Caco-2 (cell line): ENCODE results near the gene RTF1. TPM values are rescaled to one million over a fixed set of nuclear protein-coding genes. Genes with fewer than 3 reads are reported as not detected.

ENCODE experiments used
- BruUV-seq: library from RNA; stranded (reverse); fragments of 400-500 nt; replicated peaks from 2 replicates; lab custom pipeline; 2021; lab: Mats Ljungman, UMichigan
- CTCF ChIA-PET: fragments of 300-600 bp; sonication (Branson Sonifier 250); formaldehyde crosslinking; loops from one replicate; lab custom pipeline; 2022; ENCODE audit warnings: antibody characterized with exemption; lab: Charles Lee
- POLR2A ChIA-PET: fragments of 300-600 bp; sonication (Branson Sonifier 250); formaldehyde crosslinking; loops from one replicate; lab custom pipeline; 2022; ENCODE audit warnings: antibody characterized with exemption; lab: Charles Lee
- DNase-seq, 2 experiments: peaks; one replicate each; pipeline versions ENCODE4 v3.0.0 to v3.0.0-alpha.2; 2020 to 2022
- H3K27me3 ChIP-seq: replicated peaks from 2 replicates; pipeline ENCODE4 v1.6.0; 2011; ENCODE audit warnings: low read length; ENCODE audit not compliant: control insufficient read depth, insufficient read depth
- H3K36me3 ChIP-seq: 2 replicates; pipeline ENCODE4 v1.5.1; 2011; ENCODE audit warnings: low read length; ENCODE audit not compliant: control insufficient read depth, insufficient read depth
- H3K4me1 ChIP-seq: fragments of 250-450 bp; sonication (Bioruptor Pico); 2 replicates; pipeline ENCODE4 v1.5.1; 2020; ENCODE audit warnings: mild to moderate bottlenecking
- H3K4me3 ChIP-seq: 2 replicates; pipeline ENCODE4 v1.5.1; 2011; ENCODE audit warnings: low read depth, mild to moderate bottlenecking, control low read depth, low read length
- H3K9me3 ChIP-seq: fragments of 250-450 bp; sonication (Bioruptor Pico); 2 replicates; pipeline ENCODE4 v1.5.1; 2020; ENCODE audit warnings: mild to moderate bottlenecking, moderate library complexity
- H3K27ac Mint-ChIP-seq: one replicate; pipeline ENCODE4 v1.8.0; 2022; ENCODE audit warnings: mixed read lengths; ENCODE audit not compliant: unreplicated experiment
- H3K27me3 Mint-ChIP-seq: one replicate; pipeline ENCODE4 v1.8.0; 2022; ENCODE audit warnings: mixed read lengths; ENCODE audit not compliant: insufficient read depth, unreplicated experiment
- H3K36me3 Mint-ChIP-seq: one replicate; pipeline ENCODE4 v1.8.0; 2022; ENCODE audit warnings: mild to moderate bottlenecking, mixed read lengths; ENCODE audit not compliant: insufficient read depth, unreplicated experiment
- H3K4me1 Mint-ChIP-seq: one replicate; pipeline ENCODE4 v1.8.0; 2022; ENCODE audit warnings: low read depth, mixed read lengths; ENCODE audit not compliant: unreplicated experiment
- H3K4me3 Mint-ChIP-seq: one replicate; pipeline ENCODE4 v1.8.0; 2022; ENCODE audit warnings: mild to moderate bottlenecking, moderate library complexity, mixed read lengths; ENCODE audit not compliant: unreplicated experiment
- H3K9me3 Mint-ChIP-seq: one replicate; pipeline ENCODE4 v1.8.0; 2022; ENCODE audit warnings: mixed read lengths; ENCODE audit not compliant: unreplicated experiment
- CTCF ChIP-seq, 2 experiments: fragments of 200-600 bp in 1 of 2; IDR thresholded peaks; 1 replicate in 1 of 2; 2 replicates in 1 of 2; pipeline versions ENCODE4 v1.5.1 to v1.8.0; 2011 to 2022; ENCODE audit warnings: antibody characterized with exemption in 1 of 2, control low read depth in 1 of 2, inconsistent platforms in 1 of 2, low read depth in 1 of 2, low read length in 1 of 2, mild to moderate bottlenecking in 1 of 2, moderate library complexity in 1 of 2; ENCODE audit not compliant: insufficient read depth in 1 of 2, severe bottlenecking in 1 of 2, unreplicated experiment in 1 of 2
- intact Hi-C: fragments of 100-400 bp; cut with micrococcal nuclease; formaldehyde crosslinking; loops from one replicate; pipeline ENCODE4 v1.10.0; 2022; ENCODE audit not compliant: unreplicated experiment
- total RNA-seq: library from RNA; stranded (reverse); gene quantifications from 2 replicates; pipeline ENCODE4 v1.2.3, GENCODE V29; 2022

The RTF1 gene
- total RNA-seq, 1 experiment from 2014 or later: 40.8 TPM

- Histone ChIP-seq H3K36me3 (no peaks in the 10 kb centered on the region; the same call in 1 of the 2 replicates), H3K4me3 (peak overlapping the region; percentile 81), H3K9me3 (no peaks in the 10 kb centered on the region), H3K4me1 (peaks cover 18% of the 10 kb centered on the region), H3K27me3 (no peaks in the 10 kb centered on the region)
- TF ChIP-seq CTCF (IDR thresholded peaks at IDR 0.05; ENCODE audit: insufficient read depth in 1 of 2, low read depth in 1 of 2, low read length in 1 of 2, severe bottlenecking in 1 of 2, unreplicated experiment in 1 of 2): no peak
- H3K4me1 Mint-ChIP-seq: peaks cover 14% of the 10 kb centered on the region
- H3K27ac Mint-ChIP-seq: peak overlapping the region; percentile 4
- H3K36me3 Mint-ChIP-seq: peaks cover 10% of the 10 kb centered on the region
- intact Hi-C loops: loop anchor here (1.0 kb wide), 1 partner anchor 27 kb away; no protein-coding TSS in a partner anchor
- H3K4me3 Mint-ChIP-seq: peak overlapping the region; percentile 95
- ChIA-PET POLR2A (interaction anchor here (1.5 kb wide), 1 partner anchor 282 kb away, joined by 7 read pairs; the partner anchor contains the start of gene MAPKBP1), CTCF (interaction anchor here (0.5 to 2.0 kb wide), 4 partner anchors 19 to 76 kb away, joined by 3 to 13 read pairs (median 4); partner anchors contain the start of gene RPAP1)
- TSS peak; percentile 52 for BruUV-seq
- H3K9me3 Mint-ChIP-seq: no peaks in the 10 kb centered on the region
- H3K27me3 Mint-ChIP-seq: no peaks in the 10 kb centered on the region
- DNase-seq: peak in 1 of 2 experiments; percentile 18
Observed at GRCh38 chr15:41492597-41493204, 75.8 kb downstream of the RTF1 start.

- Histone ChIP-seq H3K9me3 (no peaks in the 10 kb centered on the region), H3K4me3 (peak within 1 kb of the TSS; percentile 81), H3K27me3 (no peaks in the 10 kb centered on the region), H3K36me3 (no peaks in the 10 kb centered on the region; the same call in 1 of the 2 replicates), H3K4me1 (peaks cover 18% of the 10 kb centered on the region)
- peak; percentile 90 to 92 for DNase-seq
- no peaks in the 10 kb centered on the region for H3K9me3 Mint-ChIP-seq
- H3K4me1 Mint-ChIP-seq: peaks cover 14% of the 10 kb centered on the region
- H3K36me3 Mint-ChIP-seq: peaks cover 10% of the 10 kb centered on the region
- POLR2A ChIA-PET: interaction anchor here (1.5 kb wide), 1 partner anchor 281 kb away, joined by 7 read pairs; the partner anchor contains the start of gene MAPKBP1
- intact Hi-C loops: loop anchor here (1.0 kb wide), 1 partner anchor 28 kb away; no protein-coding TSS in a partner anchor
- H3K4me3 Mint-ChIP-seq: peak within 1 kb of the TSS; percentile 95
- CTCF ChIA-PET: interaction anchor here (0.5 to 2.0 kb wide), 5 partner anchors 18 to 75 kb away, joined by 3 to 13 read pairs (median 3); partner anchors contain the start of gene RPAP1
- peak within 1 kb of the TSS; percentile 4 for H3K27ac Mint-ChIP-seq
- no peaks in the 10 kb centered on the region for H3K27me3 Mint-ChIP-seq
- TF ChIP-seq CTCF (IDR thresholded peaks at IDR 0.05; ENCODE audit: insufficient read depth in 1 of 2, low read depth in 1 of 2, low read length in 1 of 2, severe bottlenecking in 1 of 2, unreplicated experiment in 1 of 2): no peak
- no TSS peak for BruUV-seq
Observed at GRCh38 chr15:41493205-41493901, 76.5 kb downstream of the RTF1 start, which contains the start of gene ITPKA. Gene ITPKA, plus strand, starts transcription at chr15:41493874. Its CDS starts 54 bp downstream, at chr15:41493928.

- BruUV-seq: no TSS peak
- H3K9me3 Mint-ChIP-seq: no peaks in the 10 kb centered on the region
- no peak overlapping the region for H3K27ac Mint-ChIP-seq
- ChIA-PET CTCF (interaction anchor here (0.6 to 1.1 kb wide), 4 partner anchors 24 to 74 kb away, joined by 3 to 5 read pairs (median 4); no protein-coding TSS in a partner anchor), POLR2A (interaction anchor here (1.5 kb wide), 1 partner anchor 281 kb away, joined by 7 read pairs; the partner anchor contains the start of gene MAPKBP1)
- Histone ChIP-seq H3K36me3 (no peaks in the 10 kb centered on the region; the same call in 1 of the 2 replicates), H3K27me3 (no peaks in the 10 kb centered on the region), H3K9me3 (no peaks in the 10 kb centered on the region), H3K4me3 (peak overlapping the region; percentile 81), H3K4me1 (peaks cover 18% of the 10 kb centered on the region)
- H3K4me3 Mint-ChIP-seq: peak overlapping the region; percentile 77
- DNase-seq: no peak
- no peak for TF ChIP-seq CTCF (IDR thresholded peaks at IDR 0.05; ENCODE audit: insufficient read depth in 1 of 2, low read depth in 1 of 2, low read length in 1 of 2, severe bottlenecking in 1 of 2, unreplicated experiment in 1 of 2)
- H3K4me1 Mint-ChIP-seq: peaks cover 14% of the 10 kb centered on the region
- intact Hi-C loops: loop anchor here (1.0 kb wide), 1 partner anchor 29 kb away; no protein-coding TSS in a partner anchor
- H3K27me3 Mint-ChIP-seq: no peaks in the 10 kb centered on the region
- H3K36me3 Mint-ChIP-seq: peaks cover 10% of the 10 kb centered on the region
Observed at GRCh38 chr15:41493902-41494189, 77.0 kb downstream of the RTF1 start.
